UCSD-AML1 (cell line): Measurements from ENCODE around the gene PCK1.

Experiments
- DNase-seq: peaks from one replicate; lab custom pipeline; 2025; ENCODE audit not compliant: unreplicated experiment; lab: John Stamatoyannopoulos, UW

The PCK1 gene

DNA sequence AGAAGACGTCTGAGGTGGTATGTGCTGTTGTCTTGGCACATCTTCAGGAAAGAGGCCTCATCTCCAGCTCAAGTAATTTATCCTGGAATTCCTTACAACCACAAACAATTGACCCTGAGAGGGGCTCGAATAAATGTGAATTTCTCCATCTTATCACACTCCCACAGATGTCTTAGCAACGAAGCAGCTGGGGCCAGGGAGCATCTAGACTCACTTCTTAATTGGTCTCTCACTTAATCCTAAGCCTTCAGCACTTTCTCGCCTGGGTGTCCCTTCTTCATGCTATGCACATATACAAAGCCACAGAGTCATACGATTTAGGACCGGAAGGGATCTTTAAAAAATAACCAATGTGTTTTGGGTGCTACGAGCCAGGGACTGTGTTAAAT, 27.1 kb downstream of the PCK1 start:
- DNase-seq, result no peak

DNA sequence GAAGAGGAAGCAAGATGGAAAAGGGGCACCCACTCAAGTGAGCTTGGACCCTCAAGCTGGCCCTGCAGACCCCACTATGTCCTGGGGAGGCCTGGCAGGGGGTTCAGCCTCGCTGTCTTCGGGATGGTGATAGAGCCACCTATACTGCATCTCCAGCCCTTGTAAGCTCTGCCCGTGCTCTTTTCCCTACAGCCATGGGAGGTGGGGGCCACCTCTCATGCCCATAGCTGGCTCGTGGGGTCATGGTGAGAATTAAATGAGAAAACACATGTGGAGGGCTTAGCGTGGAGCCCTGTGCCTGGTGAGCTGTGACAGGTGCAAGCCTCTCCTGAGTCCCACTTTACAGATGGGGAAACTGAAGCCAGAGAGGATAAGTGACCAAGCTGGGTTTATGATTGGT, 27.7 kb downstream of the PCK1 start:
- DNase-seq, result no peak

DNA sequence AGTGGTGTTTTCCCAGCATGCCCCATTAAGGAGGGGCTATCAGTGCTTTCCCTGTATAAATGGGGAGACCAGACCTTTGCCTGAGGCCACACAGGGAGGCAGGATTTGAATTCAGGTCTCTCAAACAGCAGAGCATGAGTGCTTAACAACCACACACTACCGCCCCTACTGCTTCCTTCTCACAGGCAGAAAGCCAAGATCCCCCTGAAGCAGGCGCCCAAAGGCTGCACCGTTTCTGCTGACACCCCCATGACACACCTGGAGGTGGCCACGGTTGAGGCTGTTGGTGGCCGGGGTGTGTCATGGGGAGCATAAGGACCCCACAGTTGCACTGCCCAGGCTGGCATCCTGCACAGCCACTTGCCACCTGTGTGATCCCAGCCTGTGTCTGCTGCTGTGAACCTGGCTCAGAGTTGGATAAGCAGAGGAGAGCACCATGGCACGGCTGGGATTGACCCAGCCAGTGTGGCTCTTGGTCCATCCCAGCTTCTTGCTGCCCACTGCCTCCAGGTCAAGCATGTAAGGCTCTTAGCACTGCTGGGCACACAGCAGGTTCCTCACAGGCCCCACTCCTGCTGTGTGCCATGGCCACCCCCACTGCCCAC, 28.3 kb downstream of the PCK1 start:
- no peak for DNase-seq

DNA sequence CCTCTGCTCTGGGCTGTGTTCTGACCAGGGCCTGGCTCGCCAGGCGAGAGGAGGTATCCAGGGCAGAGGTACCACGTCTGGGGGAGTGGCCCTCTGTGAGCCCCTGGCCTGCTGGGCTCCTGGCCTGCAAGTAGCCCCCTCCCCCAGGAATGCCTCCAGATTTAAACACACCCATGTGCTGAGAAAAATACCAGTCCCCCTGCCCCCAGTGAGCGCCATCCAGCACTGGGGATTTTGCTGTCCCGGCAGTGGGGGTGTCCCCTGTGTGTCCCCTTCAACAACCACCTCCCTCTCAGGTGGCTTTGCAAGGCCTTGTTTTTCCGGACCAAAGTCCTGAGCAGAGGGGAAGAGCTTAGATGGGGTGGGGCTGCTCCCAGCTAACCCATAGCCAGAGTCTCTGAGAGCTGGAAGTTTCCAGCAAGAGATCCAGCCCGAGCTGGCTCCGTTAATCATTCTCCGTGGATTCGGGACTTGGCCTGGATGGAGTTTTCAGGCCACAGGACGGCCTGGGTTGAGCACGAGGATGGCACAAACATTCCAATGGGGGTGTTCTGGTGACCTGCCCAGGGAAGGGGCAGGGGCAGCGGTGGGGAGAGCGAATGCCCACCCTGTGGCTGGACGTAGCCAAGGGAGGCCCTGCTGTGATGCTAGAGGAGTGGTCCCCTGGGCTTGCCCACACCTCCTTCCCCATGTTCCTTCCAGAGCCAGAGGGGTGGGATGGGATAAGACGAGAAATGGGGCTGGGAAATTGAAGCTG, 29.0 kb downstream of the PCK1 start:
- no peak for DNase-seq

DNA sequence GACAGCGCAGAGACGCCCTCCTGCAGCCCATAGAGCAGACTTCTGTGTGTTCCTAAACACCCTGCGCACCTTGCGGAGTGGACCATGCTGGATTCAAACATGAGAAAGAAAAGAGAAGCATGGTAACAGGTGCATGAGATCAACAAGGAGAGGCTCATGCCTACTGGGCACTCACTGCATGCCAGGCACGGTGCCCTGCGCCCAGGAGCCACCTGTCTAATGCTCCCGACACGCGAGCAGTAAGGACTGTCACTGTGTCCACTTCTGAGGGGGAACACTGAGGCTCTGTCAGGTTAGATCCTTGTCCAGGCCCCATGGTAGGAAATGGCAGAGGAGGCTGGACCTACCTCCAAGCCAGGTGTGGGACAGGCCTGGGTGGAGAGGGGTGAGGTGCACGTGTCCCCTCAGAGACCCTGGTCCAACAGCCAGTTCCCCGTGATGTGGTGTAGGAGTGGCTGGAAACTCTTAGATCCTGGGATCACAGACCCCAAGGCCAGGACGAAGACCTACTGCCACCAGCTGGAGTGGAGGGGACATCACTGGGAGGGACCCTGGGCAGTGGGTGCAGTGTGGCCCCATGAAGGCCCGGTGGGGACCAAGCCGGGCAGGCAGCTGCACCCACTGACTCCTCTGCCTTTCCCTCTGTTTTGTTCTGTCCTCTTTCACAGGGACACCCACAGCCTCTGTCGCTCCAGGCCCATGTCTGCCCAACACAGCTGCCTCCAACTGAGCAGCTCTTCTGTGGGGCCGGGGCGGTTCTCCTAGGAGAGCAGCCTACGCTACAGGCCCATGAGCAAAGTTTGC, 29.8 kb downstream of the PCK1 start:
- no peak for DNase-seq

DNA sequence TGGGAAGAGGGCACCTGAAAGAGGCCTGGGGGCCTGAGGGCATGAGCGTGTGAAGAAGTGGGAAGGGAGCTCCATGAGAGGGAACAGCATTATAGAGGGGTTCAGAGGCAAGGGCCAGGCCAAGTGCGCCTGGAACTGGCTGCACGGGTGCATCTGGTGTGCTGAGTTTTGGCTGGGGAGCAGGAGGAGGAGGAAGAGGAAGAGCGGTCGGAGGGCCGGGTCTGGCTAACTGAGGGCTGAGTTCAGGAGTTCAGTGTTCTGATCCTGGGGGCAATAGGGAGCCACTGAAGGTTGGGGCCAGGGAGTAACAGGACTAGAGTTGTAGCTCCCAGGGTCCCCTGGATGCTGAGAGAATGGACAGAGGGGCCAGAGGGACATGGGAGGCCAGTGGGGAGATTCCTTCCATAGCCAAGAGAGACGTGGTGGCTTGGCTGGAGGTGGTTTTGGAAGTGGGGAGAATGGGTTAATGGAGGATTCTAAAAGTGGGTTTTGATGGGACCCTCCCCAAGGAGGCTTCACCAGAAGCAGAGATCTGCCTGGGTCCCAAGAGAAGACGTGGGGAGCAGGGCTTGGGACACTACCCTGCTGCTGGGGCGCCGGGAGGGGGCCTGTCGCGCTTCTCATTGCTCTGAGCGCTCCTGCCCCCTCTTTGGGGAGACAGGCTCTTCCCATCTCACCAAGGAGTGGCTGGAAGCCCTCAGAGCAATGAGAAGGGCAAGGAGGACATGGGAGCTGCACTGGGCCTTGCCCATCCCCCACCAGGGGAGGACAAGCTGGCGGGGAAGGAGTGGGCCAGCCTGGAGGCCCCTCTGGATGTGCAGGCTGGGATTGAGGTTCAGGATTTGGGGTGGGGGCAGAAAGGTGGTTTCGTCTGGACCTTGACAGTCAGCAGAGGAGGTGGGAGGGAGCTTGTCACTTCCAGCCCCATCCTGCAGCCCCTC, 30.6 kb downstream of the PCK1 start:
- DNase-seq, result no peak

DNA sequence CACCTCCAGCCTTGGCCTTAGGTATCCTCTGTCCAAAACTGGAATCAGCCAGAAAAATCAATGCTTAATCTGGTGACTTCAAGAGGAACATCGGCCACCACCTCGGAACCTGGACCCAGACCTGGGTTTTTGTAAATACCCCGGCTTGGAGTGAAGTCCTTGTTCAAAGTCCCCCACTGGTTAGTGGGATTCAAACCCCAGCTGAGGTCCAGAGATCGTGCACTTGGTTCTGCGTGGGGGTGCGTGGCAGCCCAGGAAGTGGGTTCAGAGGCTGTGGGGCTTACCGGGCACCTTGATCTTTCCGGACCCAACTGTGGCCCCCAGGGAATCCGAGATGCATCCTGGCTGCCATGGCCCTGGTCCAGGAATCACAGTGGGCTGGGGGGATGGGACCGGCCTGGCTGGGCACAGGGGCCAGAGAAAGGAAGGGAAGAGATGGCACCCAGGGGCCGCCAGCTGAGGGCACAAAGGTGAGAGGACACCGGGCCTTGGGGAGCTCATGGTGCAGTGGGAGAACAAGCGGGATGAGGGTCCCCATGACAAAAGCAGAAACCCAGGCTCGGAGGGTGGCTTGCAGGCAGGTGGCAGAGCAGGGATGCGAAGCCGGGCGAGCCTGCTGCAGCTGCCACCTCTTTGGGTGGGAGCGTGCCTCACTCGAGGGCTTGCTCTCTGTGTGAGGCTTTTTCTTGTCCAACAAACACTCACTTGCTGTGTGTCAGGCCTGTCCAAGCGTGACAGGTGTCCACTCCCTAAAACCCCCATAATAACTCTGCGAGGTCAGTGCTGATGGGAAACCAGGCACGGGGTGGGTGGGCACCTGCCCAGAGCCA, 31.6 kb downstream of the PCK1 start:
- DNase-seq, result no peak

DNA sequence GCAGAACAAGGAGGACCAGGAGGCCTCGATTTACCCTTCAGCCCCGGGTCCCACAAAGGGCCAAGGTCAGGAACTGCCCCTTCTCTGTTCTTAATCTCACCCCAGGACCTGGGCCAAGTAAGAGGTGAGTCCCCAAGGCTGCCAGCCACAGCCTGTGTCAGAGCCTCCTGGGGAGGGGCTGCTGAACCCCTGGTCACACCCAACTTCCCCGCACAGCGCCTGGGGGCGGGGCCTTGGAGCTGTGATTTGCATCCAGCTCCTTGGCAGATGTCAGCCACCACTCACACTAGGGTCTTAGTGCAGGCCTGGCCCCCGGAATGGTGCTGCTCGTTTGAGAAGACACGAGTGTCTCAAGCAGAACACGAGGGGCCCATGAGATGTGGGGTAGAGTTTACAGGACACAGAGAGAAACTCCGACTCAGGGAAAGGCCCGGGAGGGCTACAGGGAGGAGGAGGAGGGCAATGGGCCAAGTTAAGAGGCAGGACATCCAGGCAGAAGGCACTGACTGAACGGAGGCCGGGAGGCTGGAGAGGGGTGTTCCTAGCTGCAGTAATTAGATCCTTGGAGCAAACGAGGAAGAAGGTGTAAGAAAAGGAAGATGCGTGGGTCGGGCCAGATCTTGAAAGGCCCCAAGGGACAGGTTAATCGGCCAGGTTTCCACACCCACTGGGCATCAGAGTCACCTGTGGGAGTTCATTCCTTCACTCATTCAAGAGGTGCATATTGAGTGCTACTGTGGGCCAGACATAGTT, 32.4 kb downstream of the PCK1 start:
- DNase-seq, result no peak

DNA sequence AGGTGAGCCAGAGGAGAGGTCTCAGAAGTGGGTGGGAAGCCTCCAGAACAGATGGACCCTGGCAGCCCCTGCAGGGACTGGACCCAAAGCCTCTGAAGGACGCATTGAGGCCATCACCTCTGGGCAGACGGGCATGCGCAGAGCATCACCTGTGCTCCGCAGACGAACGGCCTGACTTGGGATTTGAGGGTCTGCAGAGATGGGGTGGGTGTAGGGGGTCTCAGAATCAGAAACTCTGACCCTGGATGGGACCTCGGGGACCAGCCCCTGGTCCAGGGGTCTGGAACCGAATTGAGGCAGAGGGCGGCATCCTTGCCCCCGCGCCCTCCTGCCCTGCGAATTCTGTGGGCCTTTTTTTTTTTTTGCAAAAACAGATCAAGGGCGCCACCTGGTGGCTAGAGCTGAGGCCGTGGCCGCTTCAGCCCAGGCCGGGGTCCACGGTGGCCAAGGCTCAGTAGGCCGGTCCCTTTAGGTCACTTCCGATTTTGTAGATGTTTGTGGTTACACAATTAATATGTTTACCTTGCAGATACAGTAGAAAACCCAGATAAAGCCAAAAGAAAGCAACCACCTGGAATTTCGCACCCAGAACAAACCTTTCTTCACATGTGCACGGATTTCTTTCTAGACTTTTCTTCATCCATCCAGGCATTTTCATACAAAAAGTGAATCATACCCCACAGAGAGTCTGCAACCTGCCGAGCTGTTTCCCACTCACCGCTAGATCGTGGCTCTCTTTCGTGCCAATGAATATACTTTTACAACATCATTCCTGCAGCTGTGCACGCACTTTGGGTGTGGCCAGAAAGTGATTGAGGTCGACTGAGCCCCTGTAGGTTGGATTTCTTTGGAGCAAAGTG, 33.4 kb downstream of the PCK1 start:
- peak; percentile 36 for DNase-seq

DNA sequence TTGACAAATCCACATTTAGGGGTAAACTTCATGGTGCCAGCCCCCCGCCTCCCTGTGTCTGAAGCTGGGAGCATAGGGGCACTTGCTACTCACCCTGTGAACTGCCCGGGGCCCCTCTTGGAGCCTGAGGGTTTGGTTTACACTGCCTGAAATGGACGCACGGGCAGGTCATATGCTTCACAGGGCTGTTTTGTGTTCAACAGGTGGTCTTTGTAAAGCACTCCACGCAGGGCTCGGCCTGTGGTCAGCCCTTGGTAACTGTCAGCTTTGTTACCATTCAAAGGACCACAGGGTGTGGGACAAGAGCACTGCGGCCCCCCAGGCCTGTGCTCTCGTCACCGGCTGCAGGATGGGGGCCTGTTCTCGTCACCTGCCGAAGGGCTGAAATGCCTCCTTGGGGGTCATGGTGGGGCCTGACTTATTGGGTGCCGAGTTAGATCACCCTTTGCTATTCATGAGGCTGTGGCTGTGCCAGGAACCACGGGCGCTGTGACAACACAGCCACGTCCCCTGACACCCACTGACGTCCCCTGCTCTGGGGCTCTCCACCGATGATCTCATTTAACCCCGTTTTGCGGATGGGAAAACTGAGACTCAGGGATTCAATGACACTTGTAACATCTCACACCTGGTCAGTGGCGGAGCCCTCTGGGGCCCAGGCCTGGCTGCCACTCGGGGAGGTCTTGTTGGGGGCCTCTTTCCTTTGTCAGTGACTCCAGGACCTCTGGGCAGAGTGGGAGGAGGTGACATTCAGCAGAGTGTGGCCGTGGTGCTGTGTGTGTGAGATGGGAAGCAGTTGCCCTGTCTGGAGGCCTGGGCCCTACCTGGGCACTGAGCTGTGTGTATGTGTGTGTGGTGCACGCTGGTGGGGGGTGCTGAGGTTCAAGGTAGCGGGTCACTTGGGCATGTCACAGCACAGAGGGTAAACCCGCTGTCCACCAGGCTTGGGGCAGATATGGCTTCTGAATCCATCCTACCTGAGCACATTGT, 34.4 kb downstream of the PCK1 start:
- DNase-seq, result no peak

DNA sequence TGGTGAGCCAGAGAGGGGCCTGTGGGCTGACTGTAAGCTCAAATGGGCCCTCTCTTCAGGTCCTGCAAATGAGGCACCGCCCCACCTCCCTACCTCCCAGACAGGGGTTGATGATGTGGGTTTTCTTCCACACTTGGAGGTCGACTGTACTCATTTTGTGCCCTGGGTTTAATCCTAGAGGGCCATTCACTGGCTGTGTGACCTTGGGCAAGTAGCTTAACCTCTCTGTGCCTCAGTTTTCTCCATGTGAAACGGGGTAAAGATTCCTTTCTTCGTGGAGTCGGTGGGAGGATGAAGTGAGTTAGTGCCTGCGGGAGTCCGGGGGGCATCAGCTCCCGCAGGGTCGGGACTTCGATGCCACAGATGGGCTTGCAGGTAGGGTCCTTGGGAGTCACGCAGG, 35.4 kb downstream of the PCK1 start:
- no peak for DNase-seq

DNA sequence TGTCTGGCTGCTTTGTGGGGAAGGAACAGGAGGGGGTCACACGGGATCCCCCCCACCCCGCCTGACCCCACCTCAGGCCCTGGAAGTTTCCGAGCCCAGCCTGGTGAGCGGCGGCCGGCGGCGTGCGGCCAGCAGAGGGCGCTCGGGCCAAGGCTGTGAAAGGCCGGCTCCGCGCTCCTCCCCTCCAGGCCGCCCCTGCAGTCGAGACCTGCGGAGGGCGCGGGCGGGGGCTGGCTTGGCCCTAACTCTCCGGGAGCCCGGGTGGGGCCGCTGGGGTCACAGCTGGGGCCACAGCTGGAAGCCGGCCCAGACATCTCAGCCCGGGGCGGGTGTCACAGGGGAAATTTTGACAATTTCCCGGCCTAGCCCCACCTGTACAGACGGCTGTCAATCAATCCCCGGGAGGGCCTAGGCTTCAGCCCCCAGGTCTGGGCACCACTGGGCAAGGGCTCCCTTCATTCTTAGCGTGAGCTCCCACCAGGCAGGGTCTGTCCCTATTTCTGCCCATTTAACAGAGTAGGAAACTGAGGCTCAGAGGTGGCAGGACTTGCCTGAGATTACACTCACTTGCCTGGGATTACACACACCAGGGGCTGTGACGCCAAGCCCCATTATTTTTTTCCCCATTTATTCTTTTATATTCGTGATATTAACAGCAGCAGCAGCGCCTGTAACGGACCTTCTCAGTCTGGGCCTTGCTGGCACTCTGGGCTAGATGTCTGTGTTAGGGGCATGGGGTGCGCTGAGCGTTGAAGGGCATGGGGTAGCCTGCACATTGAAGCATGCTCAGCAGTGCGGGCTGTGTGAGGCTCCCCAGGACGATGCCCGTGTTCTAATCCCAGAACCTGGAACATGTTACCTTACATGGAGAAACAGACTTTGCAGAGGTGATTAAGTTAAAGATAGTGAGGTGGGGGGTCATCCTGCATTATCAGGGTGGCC, 36.4 kb downstream of the PCK1 start:
- peak; percentile 63 for DNase-seq

DNA sequence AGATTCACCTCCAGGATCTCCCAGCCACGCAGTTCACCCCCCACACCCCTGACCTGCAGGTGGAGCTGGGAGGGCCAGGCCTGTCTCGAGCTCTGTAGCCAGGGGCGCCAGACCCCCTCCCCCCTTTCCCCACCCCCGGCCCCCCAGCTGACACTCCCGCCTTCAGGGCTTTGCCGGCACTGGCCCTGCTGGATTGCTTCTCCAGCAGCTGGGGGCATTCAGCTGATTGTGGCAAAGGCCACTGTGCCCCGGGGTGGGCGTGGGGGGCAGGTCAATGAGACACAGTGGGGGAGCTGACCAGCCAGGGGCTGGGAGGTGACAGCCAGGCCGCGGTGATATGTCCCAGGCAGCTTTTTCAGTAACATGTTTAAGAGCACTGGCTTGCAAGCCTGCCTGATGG, 37.1 kb downstream of the PCK1 start:
- no peak for DNase-seq

DNA sequence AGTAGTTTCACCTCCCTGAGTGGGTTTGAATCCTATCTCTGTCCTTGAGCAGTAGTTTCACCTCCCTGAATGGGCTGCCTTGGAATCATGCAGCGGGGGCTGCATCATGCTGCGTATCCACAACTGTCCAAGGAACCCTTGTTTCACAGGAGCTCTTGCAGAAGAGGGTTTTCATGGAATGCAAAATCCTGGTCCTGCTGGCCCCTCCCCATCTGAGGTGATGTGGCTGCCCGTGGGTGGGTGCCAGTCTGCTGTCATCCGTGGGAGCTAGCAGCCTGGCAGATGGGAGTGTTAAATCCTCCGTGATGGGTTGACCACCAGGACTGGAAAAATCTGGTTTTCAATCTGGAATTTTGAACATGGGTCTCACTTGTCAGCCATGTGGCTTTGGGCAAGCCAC, 37.6 kb downstream of the PCK1 start:
- DNase-seq, result no peak

DNA sequence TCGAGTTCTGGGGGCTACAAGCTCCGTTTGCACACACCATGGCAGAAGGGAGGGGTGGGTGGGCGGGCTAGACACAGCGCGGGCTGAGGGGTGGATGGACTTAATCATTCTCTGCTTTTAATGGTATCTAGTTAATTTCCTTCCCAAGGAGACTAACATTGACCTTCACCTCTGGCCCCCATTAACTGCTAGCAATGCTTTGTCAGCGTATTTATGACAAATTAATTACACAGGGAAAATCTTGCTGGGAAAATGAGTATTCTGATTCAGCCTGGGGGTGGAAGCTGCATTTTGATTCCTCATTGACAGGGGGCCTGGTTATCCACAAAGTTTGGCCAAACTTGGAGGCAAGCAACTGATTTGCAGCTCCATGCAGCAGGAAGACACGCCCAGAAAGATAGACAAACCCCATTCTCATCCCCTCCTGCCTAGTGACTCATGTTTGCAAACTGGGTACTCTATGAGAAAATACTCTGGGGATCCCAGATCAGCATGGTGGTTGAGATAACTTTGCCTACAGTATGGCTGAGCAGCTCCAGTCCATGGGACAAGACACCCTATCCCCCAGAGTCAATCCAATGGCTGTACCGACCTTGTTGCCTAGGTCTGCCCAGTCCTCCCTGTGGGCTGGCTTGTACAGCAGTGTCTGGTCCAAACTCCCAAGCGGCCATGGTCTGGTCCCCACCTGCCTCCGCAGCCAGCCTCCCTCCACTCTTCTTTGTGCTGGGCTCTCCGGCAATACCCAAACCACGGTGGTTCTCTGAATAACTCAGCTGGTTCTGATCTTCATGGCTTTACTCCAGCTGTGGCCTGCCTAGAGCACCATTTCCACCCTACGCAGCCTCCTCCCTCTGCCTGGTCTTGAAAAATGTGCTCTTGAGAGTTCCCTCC, 39.7 kb downstream of the PCK1 start:
- no peak for DNase-seq
